NCI-H748 treated with DMSO at 0.1 percent for 48 hours (cell line): ENCODE measurements around the gene PI4KB.

ENCODE experiments used
- DNase-seq: peaks from one replicate; lab custom pipeline; 2025; lab: John Stamatoyannopoulos, UW

PI4KB gene

GRCh38 chr1:151311589-151312331, 15.5 kb downstream of the PI4KB start:
- DNase-seq = no peak

DNA sequence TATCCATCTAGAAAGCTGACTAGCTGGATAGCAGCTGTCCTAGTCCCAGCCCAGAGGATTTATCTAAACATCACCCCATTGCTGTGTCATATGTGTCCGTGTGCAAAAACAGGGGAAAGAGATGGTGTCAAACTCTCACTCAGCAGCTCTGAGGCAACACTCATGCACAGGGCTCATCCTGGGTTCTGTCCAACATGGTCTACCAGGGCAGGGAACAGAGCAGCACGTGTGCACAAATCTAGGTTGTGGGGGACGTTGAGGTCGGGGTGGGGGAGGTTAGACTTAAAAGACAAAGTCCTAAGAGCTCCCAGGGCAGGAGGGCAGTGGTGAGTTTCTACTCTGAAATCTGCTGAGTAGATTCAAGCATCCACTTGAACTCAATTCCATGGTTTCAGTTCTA, 16.2 kb downstream of the PI4KB start:
- DNase-seq = no peak

DNA sequence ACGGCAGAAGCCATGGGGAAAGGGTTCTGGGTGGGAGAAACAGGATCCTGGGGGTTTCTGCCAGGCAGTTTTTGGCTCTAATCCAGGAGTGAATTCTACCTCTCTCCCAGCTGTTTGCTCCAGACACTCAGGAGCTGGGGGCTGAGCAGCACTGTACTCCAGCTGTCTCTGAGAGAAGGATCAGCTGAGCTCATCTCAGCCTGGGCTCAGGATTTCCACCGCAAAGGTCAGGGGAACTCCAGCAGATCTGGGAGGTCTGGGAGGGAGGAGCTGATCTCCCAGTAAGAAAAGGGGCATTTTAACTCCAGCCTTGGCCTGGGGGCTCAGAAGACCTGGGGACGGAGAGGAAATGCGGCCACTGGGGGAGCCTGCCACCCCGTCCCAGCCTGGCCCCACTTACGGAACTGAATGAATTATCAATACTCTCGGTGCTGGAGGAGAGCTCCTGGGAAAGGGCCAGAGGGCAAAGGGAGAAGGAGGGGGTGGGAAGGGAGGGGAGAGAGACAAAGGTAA, 17.3 kb downstream of the PI4KB start:
- DNase-seq = no peak

DNA sequence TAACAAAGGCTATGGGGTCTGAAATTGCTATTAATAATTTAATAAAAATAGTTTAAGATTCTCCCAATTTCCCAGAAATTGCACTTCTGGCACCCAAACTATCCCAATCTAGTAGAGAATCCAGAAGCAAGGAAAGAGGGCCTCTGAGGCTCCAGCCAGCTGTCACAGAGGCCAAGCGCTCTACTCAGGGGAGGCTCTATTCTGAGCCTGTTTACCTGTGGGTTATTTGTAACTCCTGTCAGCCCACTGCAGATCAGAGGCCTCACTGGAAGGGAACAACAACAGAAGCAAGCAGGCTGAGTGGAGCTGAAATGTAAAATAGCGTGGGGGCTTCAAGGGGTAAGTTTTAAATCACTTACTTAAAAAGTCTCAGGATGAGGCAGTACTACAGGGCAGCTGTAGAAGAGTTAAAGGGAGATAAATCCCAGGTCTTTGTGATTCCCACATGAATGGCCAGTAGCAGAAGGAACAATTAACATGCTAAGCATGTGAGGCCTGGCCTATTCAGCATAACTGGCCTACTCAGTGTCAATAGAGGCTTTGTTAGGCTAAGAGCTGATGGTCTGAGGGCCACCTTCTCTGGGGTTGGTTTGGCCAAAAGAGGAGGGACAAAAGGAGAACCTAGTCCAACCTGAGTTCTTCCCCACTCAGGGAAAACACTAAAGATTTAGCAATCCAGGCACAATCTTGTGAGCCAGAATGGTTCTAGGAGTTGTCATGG, 32.3 kb downstream of the PI4KB start:
- DNase-seq = no peak

GRCh38 chr1:151293093-151293492, 34.1 kb downstream of the PI4KB start:
- no peak for DNase-seq

DNA sequence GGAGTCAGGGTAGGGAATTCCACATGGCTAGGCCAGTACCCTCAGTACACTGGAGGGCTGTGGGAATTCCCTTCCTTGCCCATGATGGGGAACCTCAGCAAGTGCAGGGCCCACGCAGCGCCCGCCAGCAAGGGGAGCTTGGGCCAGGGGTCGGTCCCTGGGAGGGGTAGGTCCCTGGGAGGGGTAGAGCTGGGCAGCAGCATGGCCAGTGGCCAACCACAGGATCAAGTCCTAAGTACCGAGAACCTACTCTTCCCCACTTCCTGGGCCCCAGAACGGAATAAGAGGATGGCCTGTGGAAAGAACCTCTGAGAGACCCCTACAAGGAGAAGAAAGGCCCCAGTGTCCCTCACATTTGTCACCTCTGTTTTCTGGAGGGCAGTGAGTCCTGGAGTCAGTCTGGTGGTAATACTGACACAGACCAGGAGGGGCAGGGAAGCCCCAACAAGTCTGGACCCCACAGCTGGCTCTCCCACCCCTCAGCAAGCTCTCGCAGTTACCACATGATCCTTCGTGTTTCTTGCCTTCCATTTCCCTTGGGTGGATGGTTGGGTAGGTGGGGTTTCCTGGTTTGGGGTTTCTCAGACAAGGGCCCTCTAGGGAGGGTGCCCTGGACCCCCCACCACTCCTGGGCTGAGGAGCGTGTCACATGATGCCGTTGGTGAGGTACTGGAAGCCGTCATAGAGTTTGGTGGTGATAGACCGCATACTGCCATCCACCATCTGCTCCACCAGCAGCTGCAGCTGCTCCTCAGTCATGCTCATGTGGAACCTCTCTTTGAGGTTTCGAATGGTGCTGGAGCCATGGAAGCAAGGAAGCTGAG, 34.8 kb downstream of the PI4KB start:
- DNase-seq = no peak

- DNase-seq = no peak
These were observed 36.4 kb downstream of the PI4KB start for GRCh38 chr1:151290709-151291303.

DNA sequence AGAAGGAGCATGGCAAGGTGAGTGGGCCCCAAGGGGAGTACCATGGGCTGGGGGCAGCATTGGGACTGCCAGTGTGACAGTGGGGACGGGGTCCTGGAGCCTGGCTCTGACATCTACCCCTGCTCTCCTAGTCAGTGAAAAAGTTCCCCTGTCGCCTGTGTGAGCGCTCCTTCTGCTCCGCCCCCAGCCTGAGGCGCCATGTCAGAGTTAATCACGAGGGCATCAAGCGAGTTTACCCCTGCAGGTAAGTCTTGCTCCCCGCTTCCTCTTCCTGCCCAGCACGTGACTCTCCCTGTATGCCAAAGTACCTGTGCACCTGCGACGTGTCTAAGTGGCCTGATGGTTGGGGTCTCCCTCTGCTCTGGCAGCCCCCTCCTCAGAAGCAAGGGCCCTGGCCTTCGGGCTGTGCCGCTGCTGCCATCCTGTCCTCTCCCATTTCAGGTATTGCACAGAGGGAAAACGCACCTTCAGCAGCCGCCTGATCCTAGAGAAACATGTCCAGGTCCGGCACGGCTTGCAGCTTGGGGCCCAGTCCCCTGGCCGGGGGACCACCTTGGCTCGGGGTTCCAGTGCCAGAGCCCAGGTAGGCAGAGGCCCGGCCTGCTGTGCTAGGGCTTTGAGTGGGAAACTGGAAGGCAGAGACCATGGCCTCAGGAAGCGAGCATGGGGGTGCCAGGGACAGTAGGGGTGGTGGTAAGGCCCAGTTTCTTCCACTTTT, 37.1 kb downstream of the PI4KB start:
- no peak for DNase-seq

- no peak for DNase-seq
These were observed 37.9 kb downstream of the PI4KB start for GRCh38 chr1:151289080-151289935.

GRCh38 chr1:151288502-151288901, 38.7 kb downstream of the PI4KB start:
- no peak for DNase-seq

- DNase-seq = no peak
These were observed 39.3 kb downstream of the PI4KB start for GRCh38 chr1:151287767-151288500.

DNA sequence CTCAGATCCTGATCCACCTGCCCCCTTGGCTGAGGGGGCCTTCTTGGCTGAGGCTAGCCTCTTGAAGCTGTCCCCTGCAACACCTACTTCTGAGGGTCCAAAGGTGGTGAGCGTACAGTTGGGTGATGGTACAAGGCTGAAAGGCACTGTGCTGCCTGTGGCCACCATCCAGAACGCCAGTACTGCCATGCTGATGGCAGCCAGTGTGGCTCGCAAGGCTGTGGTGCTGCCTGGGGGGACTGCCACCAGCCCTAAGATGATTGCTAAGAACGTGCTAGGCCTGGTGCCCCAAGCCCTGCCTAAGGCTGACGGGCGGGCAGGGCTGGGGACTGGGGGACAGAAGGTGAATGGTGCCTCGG, 39.9 kb downstream of the PI4KB start:
- DNase-seq = no peak

GRCh38 chr1:151286619-151287340, 40.4 kb downstream of the PI4KB start:
- DNase-seq = no peak

GRCh38 chr1:151284013-151284577, 43.1 kb downstream of the PI4KB start:
- DNase-seq = no peak

GRCh38 chr1:151282883-151283725, 44.1 kb downstream of the PI4KB start:
- DNase-seq = no peak

- DNase-seq = peak; percentile 99
These were observed 45.0 kb downstream of the PI4KB start, which contains the start of gene ZNF687 for GRCh38 chr1:151281969-151282882. Gene ZNF687, plus strand, starts transcription at chr1:151282299. Its CDS starts 3,993 bp downstream, at chr1:151286292.
